Kasumi-1 (cell line): ENCODE results near the gene RASL10B.
A peak's percentile ranks its signal among the peaks of the same experiment; 100 is the strongest.
"Not testable (repeated sequence)": the region's sequence is repeated elsewhere in the genome, so short reads cannot be mapped to it uniquely, and the experiment has no call there.

ENCODE experiments used
- DNase-seq, 2 experiments: peaks; one replicate each; lab custom pipeline; 2025; lab: John Stamatoyannopoulos, UW

Gene RASL10B

DNA sequence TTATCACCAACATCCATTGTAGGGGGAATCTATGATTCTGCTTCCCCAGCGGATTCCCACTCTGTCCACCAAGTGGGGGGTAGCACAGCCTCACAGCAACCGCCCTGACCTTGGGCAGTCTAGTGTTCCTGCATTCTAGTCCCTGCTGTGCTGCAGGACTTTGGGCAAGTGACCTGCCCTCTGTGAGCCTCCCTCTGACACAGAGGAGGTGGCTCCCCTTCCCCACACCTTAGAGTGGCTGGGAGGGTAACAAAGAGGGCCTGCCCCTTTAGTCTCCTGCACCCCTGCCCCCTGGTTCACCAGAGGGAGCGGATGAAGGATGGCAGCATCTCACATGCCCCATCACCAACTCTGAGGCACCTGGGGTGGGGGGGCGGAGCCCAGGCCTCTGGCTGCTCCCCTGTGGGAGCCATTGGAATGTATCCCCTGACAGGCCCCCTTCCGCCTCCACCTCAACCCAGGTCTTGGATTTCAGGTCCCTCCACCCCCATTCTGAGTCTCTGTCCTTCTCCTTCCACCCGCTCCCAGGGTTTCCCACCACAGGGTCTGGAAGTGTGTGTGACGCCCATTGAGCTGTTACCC lies 11.5 kb downstream of the RASL10B start:
- no peak for DNase-seq

DNA sequence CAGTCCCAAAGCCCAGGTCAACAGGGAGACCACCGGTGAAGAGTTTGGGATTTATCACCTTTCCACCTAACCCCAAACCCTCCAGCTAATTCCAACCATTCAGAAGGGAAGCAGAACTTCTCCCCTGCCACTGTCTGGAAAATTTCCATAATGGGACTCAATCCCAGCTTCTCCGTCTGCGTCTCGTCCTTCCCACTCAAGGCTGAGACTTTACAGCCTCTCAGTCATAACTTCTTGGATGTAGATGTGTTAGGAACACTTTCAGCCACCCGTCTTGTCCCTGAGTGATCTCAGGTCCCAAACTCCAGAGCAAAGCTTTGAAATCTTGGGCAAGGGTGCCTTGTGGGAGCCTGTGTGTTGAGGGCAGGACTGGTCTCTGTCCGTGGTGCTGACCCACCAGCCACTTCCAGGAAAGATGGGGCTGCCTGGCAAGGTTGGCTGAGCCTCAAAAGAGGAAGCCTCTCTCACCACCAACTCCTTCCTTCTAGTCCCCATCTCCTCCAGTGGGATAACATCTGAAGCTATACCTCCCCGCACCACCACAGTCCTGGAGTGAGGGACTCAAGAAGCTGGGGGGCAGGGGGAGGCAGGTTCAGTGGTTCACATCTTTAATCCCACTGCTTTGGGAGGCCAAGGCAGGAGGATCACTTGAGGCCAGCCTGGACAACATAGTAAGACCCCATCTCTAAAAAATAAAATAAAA lies 12.3 kb downstream of the RASL10B start:
- DNase-seq: peak; percentile 75 to 79

GRCh38 chr17:35744830-35745229 lies 13.4 kb downstream of the RASL10B start:
- DNase-seq: no peak

- DNase-seq: no peak
These were observed 13.8 kb downstream of the RASL10B start for GRCh38 chr17:35745246-35745645.

DNA sequence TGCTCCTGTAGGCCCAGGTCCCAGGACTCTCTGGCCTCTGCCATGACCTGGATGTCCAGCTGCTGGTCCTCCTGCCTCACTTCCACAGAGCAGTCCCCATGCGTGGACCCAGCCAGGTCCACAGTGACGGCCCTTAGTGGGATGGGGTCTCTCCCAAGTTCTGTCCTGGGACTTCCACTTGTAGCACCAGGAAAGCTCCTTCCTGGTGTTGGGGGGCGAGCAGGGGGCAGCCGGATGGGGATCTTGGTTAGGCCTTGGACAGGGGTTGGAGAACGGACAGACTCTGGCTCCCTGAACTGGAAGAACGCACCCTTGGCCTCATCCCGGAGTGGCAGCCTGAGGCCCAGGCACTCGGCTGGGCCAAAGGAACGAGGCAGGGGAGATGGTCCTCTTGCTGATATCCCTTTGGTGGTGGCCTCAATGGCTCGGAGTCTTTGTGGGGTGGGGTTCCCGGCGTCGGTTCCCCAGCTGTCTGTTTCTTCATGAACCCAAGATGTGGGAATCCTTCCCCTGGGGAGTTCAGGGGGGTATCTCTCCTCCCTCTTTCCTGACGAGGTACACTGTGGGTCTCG lies 14.4 kb downstream of the RASL10B start:
- no peak for DNase-seq

DNA sequence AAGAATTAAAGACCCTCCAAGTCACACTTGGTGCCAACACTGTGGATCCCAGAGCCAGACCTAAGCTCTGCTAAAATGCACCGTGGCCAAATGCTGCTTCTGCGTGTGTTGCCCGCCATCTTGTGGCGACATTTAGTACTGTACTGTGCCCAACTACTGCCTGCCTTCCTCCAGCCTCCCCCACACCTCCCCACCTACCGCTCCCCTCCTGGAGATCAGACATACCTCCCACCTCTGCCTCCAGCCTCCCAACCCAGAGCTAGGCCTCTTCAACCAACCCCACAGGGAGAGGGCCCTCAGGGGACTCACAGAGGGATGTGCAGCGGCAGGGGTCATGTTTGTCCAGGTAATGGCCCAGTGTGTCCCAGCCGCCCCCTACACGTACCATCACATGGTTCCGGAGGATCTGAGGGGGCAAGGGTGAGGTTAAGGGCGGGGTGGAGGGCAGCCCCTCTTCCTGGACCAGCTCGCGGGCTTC lies 16.1 kb downstream of the RASL10B start:
- DNase-seq: peak; percentile 81 to 88

DNA sequence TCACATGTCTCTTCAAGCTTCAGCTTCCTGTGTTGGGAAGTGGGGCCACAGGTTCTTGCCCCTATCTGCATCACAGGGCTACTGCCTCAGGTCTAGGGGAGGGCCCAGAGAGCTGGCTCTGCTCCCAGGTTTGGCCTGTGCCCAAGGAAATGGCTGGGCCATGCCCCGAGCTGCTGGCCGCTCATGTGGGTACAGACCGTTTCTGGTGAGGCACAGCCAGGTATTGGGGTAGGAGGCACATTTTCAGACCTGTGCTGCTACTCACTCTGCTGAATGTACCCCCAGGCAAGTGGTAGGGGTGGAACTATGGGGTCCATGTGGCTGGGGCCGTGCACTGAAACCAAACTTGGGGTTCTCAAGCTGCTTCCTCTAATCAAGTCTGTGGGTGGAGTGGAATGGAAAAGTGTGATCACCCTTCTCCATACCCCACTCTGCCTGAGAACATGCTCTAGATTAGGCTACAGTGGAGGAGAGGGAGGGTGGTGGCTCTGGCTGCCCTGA lies 17.0 kb downstream of the RASL10B start:
- no peak for DNase-seq

- no peak for DNase-seq
These were observed 17.5 kb downstream of the RASL10B start for GRCh38 chr17:35748979-35749378.

- DNase-seq: peak; percentile 30 to 39
These were observed 18.3 kb downstream of the RASL10B start for GRCh38 chr17:35749560-35750412.

DNA sequence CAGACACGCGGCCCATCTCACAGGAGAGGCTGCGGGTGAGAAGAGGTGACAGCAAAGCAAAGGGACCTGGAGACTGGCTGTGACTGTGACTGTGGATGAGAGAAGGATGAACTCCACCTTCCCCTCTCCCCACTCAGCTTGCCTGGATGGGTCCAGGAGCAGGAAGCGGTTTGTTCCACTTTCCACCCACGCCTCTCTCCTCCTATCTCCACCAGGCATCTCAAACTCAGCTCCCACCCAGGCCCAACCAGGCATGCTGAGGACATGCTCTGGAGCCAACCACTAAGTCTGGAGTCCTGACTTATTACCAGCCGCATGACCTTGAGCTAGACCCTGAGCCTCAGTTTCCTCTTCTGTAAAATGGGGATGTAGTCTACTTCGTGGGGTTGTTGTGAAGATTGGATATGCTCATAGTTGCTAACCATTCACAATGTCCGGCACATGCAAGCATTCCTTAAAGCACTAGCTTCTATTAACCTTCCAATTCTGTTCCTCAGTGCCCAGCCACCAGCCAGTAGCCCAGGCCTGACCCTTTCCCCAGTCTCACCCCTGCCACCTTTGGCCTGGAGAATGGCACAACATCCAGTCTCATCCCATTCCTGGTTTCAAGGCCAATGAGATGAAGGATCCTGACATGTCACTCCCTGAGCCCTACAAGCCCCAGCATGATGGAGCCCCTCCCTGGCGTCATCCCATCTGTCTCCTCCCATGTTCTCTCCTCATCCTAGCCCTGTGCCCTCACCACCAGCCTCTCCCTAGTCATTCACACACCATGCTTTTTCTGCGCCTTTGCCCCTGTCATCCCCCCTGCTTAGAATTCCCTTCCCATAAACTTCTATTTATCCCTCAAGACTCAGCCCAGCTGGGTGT lies 19.3 kb downstream of the RASL10B start:
- DNase-seq: no peak

GRCh38 chr17:35751541-35751940 lies 20.1 kb downstream of the RASL10B start:
- not testable (repeated sequence) for DNase-seq

DNA sequence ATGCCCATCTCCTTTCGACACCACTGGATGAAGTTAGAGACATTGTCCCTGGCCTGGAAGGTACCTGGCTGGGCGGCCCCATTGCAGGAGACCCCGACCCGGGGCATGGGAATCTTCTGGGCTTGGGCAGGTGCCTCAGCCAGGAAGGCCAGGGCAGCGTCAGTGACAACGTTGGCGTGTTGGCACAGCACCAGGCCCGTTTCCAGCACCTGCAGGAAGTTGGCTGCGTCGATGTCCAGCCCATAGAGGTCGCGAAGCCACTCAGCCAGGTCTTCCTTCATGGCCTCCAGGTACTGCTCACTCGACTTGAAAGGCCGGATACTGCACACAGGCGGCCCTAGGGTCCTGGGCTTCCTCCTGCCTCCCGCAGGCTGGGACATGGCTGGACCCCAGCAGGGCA lies 21.0 kb downstream of the RASL10B start:
- DNase-seq: no peak

DNA sequence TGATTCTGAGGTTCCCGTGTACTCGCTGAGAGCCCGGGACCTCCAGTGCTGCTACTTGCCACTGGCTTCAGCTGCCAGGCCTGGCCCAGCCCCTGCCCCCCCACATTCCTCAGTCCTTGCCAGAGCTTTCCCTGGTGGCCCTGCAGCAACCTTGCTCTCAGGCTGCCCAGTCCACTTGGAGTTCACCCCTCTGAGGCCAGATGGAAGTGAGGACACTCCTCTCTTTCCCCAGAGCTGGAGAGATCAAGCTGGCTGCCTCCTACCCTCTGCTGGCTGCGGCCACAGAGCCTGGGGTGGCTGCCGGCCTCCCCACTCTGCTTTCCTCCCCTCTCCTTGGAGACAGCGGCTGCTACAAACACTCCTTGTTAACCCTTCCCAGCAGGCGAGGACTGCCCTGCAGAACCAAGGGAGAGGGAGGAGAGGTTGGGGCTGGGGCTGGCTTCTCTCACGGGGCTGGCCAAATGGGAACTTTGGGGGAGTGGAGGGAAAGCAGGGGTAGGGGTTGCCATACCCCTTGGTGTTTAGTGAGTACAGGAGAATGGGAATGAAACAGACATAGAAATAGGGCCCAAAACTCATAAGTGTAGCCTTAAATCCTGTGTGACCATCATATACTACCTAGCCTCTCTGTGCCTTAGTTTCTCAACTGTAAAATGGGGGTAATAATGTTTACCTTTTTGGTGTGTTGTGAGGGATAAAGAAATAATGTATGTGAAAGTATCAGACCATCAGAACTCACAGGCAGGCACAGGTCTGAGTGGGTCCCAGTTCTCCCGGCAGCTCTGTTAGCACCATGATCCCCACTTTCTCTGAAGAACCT lies 21.7 kb downstream of the RASL10B start, which contains the start of gene GAS2L2:
TSS of gene GAS2L2 (minus strand) at position 295 of the 820 bp plus-strand sequence. CDS start 389 bp downstream, outside the sequence.
- DNase-seq: no peak

GRCh38 chr17:35757243-35757642 lies 25.8 kb downstream of the RASL10B start:
- no peak for DNase-seq

DNA sequence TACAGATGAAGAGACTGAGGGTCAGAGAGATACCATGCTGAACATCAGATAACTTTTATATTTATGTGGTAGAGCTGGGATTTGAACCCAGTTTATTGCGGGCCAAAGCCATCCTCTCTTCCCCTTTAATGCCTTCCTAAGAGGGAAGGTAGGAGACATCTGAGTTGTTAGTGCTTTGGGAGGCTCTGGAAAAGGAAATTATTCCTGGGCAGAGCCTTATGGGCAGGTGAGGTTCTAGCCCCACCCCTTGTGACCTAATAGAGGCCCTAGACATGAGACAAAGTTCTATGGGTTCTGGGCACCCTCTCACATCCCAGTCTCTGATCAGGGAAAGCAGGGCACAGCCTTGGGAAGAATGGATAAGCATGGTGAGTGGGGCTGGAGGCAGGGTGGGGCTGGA lies 29.1 kb downstream of the RASL10B start, which contains the start of gene C17orf50:
TSS of gene C17orf50 (plus strand) at position 301 of the 400 bp plus-strand sequence. CDS start at position 356, 55 bp downstream.
- DNase-seq: no peak

DNA sequence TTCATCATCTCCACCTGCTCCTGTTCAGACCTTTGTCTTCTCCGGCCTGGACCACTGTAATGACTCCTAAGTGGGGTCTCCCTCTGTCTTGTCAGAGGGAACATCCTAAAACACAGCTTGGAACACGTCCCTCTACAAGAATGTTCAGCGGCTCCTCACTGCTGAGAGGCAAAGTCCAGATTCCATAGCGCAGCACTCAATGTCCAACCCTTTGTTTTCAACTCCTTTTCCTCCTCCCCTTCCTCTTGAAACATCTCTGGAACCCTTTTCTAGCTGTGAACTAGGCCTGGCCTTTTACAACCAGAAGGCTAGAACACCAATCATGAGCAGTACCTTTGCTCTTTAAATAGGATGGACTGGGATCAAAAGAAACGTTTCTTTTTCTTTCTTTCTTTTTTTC lies 30.2 kb downstream of the RASL10B start:
- DNase-seq: no peak

DNA sequence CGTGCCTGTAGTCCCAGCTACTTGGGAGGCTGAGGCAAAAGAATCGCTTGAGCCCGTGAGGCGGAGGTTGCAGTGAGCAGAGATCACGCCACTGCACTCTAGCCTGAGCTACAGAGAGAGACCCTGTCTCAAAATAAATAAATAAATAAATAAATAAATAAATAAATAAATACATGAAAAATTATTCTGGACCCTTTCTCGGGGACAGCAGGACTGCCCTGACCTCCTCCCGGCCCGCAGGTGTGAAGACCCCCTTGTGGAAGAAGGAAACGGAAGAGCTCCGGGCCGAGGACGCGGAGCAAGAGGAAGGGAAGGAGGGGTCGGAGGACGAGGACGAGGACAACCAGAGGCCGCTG lies 32.3 kb downstream of the RASL10B start:
- no peak for DNase-seq

DNA sequence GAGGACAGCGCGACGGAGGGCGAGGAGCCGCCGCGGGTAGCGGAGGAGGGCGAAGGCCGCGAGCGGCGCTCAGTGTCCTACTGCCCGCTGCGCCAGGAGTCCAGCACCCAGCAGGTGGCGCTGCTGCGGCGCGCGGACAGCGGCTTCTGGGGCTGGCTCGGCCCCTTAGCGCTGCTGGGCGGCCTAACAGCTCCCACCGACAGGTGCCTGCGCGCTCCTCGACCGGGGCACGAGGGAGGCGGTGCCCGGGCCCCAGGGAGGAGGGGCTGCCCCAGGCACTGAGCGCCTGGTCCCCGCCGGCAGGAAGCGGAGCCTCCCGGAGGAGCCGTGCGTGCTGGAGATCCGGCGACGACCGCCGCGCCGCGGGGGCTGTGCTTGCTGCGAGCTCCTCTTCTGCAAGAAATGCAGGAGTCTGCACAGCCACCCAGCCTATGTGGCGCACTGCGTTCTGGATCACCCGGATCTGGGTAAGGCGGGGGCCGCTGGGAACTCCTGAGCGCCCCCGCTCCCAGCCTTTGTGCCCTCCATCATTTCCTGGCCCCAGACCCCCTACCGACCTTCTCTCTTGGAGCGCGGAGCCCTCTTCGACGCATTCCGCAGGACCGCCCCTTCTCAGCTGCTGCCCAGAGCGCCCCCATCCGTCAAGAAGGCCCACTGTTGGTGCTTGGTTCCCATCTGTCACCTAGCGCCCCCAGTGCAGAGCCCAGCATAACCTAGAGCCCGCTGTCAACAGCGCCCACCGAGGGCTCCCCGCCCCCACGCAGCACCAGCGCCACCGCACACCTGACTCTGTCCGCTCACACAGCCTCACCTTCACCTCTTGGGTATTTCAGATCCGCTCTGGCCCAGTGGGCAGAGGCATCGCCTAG lies 32.9 kb downstream of the RASL10B start:
- DNase-seq: peak; percentile 87 to 91

GRCh38 chr17:35765086-35765710 lies 33.8 kb downstream of the RASL10B start:
- DNase-seq: no peak
